ENCODE results near the gene GOLGA6C.
"Not testable (repeated sequence)": the region's sequence is repeated elsewhere in the genome, so short reads cannot be mapped to it uniquely, and the experiment has no call there.

The GOLGA6C gene

GRCh38 chr15:75227663-75228280 is 30.4 kb upstream of the GOLGA6C start:
- DNase-seq (ENCODE audit: low read depth), result no peak

GRCh38 chr15:75228787-75229186 is 29.3 kb upstream of the GOLGA6C start:
- no peak for DNase-seq (ENCODE audit: low read depth)

- DNase-seq (ENCODE audit: low read depth), result no peak
Observed at GRCh38 chr15:75229191-75230015, 28.7 kb upstream of the GOLGA6C start.

GRCh38 chr15:75230016-75230343 is 28.2 kb upstream of the GOLGA6C start:
- DNase-seq (ENCODE audit: low read depth), result no peak

- DNase-seq (ENCODE audit: low read depth), result no peak
Observed at GRCh38 chr15:75230551-75231371, 27.4 kb upstream of the GOLGA6C start.

- DNase-seq (ENCODE audit: low read depth), result no peak
Observed at GRCh38 chr15:75231836-75232235, 26.3 kb upstream of the GOLGA6C start.

- DNase-seq (ENCODE audit: low read depth), result no peak
Observed at GRCh38 chr15:75232252-75232813, 25.8 kb upstream of the GOLGA6C start.

GRCh38 chr15:75232826-75233503 is 25.2 kb upstream of the GOLGA6C start:
- no peak for DNase-seq (ENCODE audit: low read depth)

GRCh38 chr15:75233504-75234190 is 24.5 kb upstream of the GOLGA6C start:
- DNase-seq (ENCODE audit: low read depth), result no peak

- DNase-seq (ENCODE audit: low read depth), result no peak
Observed at GRCh38 chr15:75234191-75234810, 23.8 kb upstream of the GOLGA6C start.

GRCh38 chr15:75235051-75235673 is 23.0 kb upstream of the GOLGA6C start:
- DNase-seq (ENCODE audit: low read depth), result no peak

- no peak for DNase-seq (ENCODE audit: low read depth)
Observed at GRCh38 chr15:75235760-75236729, 22.1 kb upstream of the GOLGA6C start.

- no peak for DNase-seq (ENCODE audit: low read depth)
Observed at GRCh38 chr15:75237316-75237982, 20.7 kb upstream of the GOLGA6C start.

GRCh38 chr15:75238150-75238549 is 20.0 kb upstream of the GOLGA6C start:
- DNase-seq (ENCODE audit: low read depth), result no peak

GRCh38 chr15:75245741-75246140 is 12.4 kb upstream of the GOLGA6C start:
- DNase-seq (ENCODE audit: low read depth), result not testable (repeated sequence)

- DNase-seq (ENCODE audit: low read depth), result not testable (repeated sequence)
Observed at GRCh38 chr15:75248991-75249390, 9.1 kb upstream of the GOLGA6C start.

- no peak for DNase-seq (ENCODE audit: low read depth)
Observed at GRCh38 chr15:75249726-75250125, 8.4 kb upstream of the GOLGA6C start.

- DNase-seq (ENCODE audit: low read depth), result not testable (repeated sequence)
Observed at GRCh38 chr15:75251343-75251742, 6.8 kb upstream of the GOLGA6C start.

GRCh38 chr15:75252285-75252684 is 5.8 kb upstream of the GOLGA6C start:
- not testable (repeated sequence) for DNase-seq (ENCODE audit: low read depth)

All from CMK (cell line).